Measurements from ENCODE around the gene PPIL6. TPM values are rescaled to one million over a fixed set of nuclear protein-coding genes. Genes with fewer than 3 reads are reported as not detected.
"Not testable (repeated sequence)": the region's sequence is repeated elsewhere in the genome, so short reads cannot be mapped to it uniquely, and the experiment has no call there.

The PPIL6 gene
- total RNA-seq, 1 experiment from 2014 or later, result 2.8 TPM

- in situ Hi-C loops (cut with HindIII; ENCODE audit: low sequenced_read_pairs), result no loop called here
- no peak for DNase-seq (ENCODE audit: low spot score)
Observed at GRCh38 chr6:109469591-109470189, 29.3 kb upstream of the PPIL6 start.

GRCh38 chr6:109467696-109468095, 27.3 kb upstream of the PPIL6 start:
- in situ Hi-C loops (cut with HindIII; ENCODE audit: low sequenced_read_pairs), result no loop called here
- no peak for DNase-seq (ENCODE audit: low spot score)

- no peak for DNase-seq (ENCODE audit: low spot score)
- in situ Hi-C loops (cut with HindIII; ENCODE audit: low sequenced_read_pairs), result no loop called here
Observed at GRCh38 chr6:109466212-109466923, 25.9 kb upstream of the PPIL6 start.

- DNase-seq (ENCODE audit: low spot score), result peak; percentile 67
- in situ Hi-C loops (cut with HindIII; ENCODE audit: low sequenced_read_pairs), result no loop called here
Observed at GRCh38 chr6:109465772-109466171, 25.3 kb upstream of the PPIL6 start.

DNA sequence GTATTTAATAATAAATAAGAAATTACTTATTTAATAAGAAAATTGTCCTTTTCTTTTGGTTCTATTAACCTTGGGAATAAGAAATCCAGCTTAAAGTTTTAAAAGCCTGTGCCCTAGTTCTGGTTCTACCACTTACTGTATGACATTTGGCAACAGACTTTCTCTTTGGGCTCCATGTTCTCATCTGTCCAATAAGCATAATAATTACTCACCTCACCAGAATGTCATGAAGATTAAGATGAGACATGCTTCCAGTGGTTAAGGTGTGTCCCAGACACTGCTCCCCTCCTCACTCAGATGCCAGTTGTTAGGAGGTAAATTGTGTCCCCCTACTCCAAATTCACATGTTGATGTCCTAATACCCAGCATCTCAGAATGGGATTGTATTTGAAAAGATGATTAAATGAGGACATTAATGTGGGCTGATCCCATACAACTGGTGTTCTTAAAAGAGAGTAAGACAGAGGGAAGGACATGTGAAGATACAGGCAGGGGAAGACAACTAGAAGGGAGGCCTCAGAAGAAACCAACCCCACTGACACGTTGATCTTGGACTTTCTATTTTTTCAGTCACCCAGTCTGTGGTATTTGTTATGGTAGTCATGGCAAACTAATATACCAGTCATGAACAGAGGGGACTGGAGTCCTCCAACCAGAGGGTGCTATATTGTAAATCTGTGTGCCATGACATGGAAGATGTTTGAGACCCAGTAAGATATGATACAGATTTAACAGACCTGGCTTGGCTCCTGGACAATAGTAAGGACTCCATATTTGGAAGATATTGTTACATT, 21.5 kb upstream of the PPIL6 start:
- in situ Hi-C loops (cut with HindIII; ENCODE audit: low sequenced_read_pairs), result no loop called here
- DNase-seq (ENCODE audit: low spot score), result no peak

DNA sequence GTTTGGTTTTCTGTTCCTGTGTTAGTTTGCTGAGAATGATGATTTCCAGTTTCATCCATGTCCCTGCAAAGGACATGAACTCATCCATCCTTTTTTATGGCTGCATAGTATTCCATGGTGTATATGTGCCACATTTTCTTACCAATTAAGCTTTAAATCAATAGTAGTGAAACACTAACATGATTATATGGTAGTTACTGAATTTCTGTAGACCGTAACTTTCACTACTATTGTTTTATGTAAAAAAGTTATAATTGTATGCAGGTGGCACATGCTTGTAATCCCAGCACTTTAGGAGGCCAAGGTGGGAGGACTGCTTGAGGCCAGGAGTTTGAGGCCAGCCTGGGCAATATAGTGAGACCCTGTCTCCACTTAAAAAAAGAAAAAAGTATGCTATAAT, 20.8 kb upstream of the PPIL6 start:
- in situ Hi-C loops (cut with HindIII; ENCODE audit: low sequenced_read_pairs), result not testable (repeated sequence)

DNA sequence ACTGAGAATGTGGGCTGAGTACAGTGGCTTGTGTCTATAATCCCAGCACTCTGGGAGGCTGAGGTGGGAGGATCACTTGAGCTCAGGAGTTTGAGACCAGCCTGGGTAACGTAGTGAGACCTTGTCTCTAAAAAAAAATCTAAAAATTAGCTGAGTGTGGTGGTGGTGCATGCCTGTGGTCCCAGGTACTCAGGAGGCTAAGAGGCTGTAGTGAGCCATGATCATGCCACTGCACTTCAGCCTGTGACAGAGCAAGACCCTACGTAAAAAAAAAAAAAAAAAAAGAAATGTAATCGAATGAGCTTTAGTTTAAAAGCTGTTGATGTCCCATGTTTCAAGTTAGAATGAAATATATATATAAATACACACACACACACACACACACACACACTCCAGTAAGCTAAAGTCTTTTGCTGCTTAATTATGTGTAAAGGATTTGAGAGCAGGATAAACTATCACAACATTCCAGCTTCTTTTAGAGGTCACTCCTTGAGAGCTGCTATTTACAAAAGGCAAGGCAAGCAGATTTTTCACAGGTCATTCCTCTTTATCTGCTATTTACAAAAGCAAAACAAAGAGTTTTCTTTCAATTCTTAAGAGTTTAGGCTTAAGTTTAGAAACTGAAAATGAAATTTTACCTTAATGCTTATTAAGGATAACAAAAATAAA, 19.9 kb upstream of the PPIL6 start:
- DNase-seq (ENCODE audit: low spot score), result no peak
- in situ Hi-C loops (cut with HindIII; ENCODE audit: low sequenced_read_pairs), result no loop called here

More for the DNA sequence above, 20.8 kb upstream of the PPIL6 start:
- DNase-seq (ENCODE audit: low spot score), result not testable (repeated sequence)

- DNase-seq (ENCODE audit: low spot score), result no peak
Observed at GRCh38 chr6:109458774-109459531, 18.5 kb upstream of the PPIL6 start.

DNA sequence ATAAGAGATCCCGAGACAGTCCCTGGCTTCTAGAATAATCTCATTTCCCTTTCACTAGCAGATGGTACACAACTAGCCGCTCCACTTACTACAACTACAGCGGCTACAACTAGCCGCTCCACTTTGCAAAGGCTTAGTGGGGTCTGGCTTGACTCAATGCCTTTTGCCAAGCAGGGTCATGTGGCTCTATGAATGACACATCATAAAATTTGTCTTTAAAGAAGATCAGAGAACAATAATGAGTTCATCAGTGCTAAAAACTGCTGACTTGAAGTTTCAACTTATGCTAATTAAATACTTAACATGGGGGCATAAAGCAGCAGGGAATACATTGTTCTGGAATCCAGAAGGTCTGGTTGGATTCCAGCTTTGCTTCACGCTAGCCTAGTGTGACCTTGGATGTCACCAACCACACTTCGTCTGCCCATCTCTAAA, 17.2 kb upstream of the PPIL6 start:
- in situ Hi-C loops (cut with HindIII; ENCODE audit: low sequenced_read_pairs), result no loop called here

More at GRCh38 chr6:109458774-109459531, 18.5 kb upstream of the PPIL6 start:
- in situ Hi-C loops (cut with HindIII; ENCODE audit: low sequenced_read_pairs), result no loop called here

GRCh38 chr6:109456710-109457561, 16.5 kb upstream of the PPIL6 start:
- in situ Hi-C loops (cut with HindIII; ENCODE audit: low sequenced_read_pairs), result no loop called here
- DNase-seq (ENCODE audit: low spot score), result peak; percentile 93

More for the DNA sequence above, 17.2 kb upstream of the PPIL6 start:
- DNase-seq (ENCODE audit: low spot score), result peak; percentile 64

- DNase-seq (ENCODE audit: low spot score), result no peak
- in situ Hi-C loops (cut with HindIII; ENCODE audit: low sequenced_read_pairs), result no loop called here
Observed at GRCh38 chr6:109456111-109456583, 15.7 kb upstream of the PPIL6 start.

DNA sequence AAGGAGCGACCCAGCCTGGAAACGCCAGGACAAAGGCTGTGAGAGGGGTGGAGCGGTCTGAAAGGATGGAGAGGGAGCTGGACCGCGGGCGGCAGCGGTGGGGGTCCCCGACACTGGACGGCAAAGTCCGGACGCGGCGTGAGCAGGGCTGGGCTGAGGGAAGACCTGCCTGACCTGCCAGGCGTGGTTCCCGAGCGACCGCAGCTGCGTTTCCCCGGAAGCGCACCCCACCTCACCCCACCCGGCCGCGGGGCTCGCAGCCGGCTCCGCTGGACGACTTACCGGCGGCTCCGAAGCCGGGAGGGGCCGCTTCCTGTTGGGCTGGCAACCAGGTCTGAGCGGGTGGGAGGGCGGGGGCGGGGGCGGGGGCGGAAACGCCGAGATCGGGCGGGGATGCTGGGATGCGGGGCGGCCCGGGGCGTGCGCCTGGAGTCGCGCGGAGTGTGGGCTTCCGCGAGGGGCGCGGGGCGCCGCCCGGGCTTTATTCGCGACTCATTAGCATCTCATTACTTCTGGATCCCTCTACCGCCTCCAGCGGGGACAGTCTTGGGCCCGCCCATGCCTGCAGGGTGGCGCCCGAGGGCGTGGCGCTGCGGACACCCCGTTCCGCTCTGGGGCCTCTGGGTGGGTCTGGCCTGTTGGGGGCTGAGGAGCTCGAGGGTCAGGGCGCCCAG, 15.1 kb upstream of the PPIL6 start, which contains the start of gene MICAL1:
MICAL1 (minus strand) TSS at position 336 of the 674 bp plus-strand sequence. CDS start 1,576 bp downstream, outside the sequence.
- in situ Hi-C loops (cut with HindIII; ENCODE audit: low sequenced_read_pairs), result no loop called here
- peak; percentile 62 for DNase-seq (ENCODE audit: low spot score)

DNA sequence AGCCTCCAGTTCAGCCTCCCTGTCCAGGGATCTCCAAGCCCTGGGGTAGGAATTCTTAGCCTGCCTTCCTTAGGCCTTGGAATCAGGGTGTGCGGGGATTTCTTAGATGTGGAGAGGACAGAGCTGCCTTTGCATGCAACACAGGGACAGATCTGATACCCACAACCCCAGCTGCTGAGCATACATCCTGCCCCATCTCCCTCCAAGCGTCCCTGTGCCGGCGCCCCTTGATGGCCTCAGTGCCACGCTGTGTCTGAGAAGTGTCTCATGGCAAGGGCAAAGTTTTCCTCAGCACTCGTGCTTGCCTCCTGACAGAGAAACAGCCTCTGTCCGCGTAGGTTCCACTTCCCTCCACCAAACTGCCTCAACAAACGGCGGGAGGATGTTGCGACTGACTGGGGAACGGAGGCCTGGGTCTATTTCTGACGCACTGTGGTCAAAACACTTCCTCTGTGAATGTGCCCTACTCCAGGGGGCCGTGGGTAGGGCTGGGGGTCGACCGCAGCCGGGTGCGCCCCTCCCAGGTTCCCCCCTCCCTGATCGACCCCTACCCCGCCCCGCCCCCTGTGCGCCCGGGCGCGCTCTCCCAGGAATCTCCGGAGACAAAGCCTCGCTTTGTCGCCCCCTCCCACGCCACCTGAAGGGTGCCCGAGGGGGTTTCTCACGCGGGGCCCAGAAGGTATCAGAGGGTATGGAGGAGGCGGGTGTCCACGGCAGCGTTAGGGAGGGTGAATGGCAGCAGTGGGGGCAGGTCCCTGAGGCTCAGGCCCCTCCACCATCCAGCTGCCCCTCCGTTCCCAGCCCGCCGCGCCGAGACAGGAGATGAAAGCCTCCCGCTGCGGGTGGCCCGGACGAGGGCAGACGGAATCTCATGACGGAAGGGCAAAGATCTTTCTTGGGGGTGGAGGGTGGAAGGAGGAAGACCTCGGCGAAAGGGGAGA, 14.3 kb upstream of the PPIL6 start:
- in situ Hi-C loops (cut with HindIII; ENCODE audit: low sequenced_read_pairs), result no loop called here

DNA sequence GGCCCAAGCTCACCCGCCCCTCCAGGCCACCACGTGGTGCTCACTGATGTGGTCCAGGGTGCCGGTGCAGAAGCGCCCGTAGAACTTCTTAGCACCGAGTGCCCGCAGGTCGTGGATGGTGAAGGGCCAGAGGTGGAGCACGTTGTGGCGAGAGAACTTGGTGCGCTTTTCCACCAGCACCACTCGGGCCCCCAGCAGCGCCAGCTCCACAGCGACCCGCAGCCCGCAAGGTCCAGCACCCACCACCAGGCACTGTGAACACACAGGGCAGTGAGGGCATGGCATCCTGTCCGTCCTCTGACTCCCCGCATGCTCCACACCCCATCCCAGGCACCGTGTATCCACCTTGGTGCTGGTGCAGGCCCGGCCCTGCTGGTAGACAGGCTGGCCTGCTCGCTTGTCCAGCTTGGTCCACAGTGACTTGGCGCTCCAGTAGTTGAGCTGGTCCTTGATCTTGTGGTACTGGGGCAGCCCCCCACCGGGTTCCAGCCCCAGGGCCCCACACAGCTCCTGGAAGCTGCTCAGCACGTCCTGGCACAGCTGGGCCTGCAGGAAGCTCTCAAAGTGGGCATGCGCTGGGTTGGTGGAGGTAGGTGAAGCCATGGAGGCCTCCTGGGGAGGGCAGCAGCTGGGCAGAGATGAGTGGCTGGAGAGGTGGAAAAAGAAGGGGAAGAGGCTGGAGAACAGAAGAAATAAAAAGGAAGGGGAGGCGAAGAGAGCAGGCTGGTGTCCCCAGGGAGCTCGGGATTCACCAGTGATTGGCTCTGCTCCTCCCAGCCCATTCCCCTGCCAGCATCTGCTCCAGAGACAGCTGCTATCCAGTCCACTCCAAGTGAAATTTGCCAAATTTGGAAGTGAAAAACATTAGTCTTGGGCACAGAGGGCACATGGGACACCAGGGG, 13.4 kb upstream of the PPIL6 start:
- in situ Hi-C loops (cut with HindIII; ENCODE audit: low sequenced_read_pairs), result no loop called here
- no peak for DNase-seq (ENCODE audit: low spot score)

More for the DNA sequence above, 14.3 kb upstream of the PPIL6 start:
- DNase-seq (ENCODE audit: low spot score), result peak; percentile 39

- in situ Hi-C loops (cut with HindIII; ENCODE audit: low sequenced_read_pairs), result no loop called here
- DNase-seq (ENCODE audit: low spot score), result no peak
Observed at GRCh38 chr6:109453156-109453555, 12.7 kb upstream of the PPIL6 start.

Measured in G401 (cell line).